Adipose tissue (tissue), 3 donors: ENCODE data around the gene DUSP7. TPM values are rescaled to one million over a fixed set of nuclear protein-coding genes. Genes with fewer than 3 reads are reported as not detected.
"Not testable (repeated sequence)": the region's sequence is repeated elsewhere in the genome, so short reads cannot be mapped to it uniquely, and the experiment has no call there.

ENCODE experiments used
- H3K27ac ChIP-seq: one replicate; pipeline ENCODE4 v1.5.1; 2013; ENCODE audit warnings: low read depth, low read length
- WGBS, 3 donors: extraction: QIAGEN DNeasy Blood & Tissue Kit; methylation state at CpG; one replicate each; pipeline ENCODE4 v1.1.7; 2013; 5-methylcytosine and 5-hydroxymethylcytosine counted together
- polyA plus RNA-seq, 3 donors: library from polyadenylated mRNA; stranded (reverse); fragments of 200-250 nt; gene quantifications; one replicate each; pipeline ENCODE4 v1.2.3, GENCODE V29; 2013
- donor health status: healthy with polysubstance abuse.
- donor health status: Bipolar disorder and iron deficiency.
- donor health status: healthy.

The DUSP7 gene
- polyA plus RNA-seq, 3 donors, result 3.2 to 10.0 (median 9.4) TPM

DNA sequence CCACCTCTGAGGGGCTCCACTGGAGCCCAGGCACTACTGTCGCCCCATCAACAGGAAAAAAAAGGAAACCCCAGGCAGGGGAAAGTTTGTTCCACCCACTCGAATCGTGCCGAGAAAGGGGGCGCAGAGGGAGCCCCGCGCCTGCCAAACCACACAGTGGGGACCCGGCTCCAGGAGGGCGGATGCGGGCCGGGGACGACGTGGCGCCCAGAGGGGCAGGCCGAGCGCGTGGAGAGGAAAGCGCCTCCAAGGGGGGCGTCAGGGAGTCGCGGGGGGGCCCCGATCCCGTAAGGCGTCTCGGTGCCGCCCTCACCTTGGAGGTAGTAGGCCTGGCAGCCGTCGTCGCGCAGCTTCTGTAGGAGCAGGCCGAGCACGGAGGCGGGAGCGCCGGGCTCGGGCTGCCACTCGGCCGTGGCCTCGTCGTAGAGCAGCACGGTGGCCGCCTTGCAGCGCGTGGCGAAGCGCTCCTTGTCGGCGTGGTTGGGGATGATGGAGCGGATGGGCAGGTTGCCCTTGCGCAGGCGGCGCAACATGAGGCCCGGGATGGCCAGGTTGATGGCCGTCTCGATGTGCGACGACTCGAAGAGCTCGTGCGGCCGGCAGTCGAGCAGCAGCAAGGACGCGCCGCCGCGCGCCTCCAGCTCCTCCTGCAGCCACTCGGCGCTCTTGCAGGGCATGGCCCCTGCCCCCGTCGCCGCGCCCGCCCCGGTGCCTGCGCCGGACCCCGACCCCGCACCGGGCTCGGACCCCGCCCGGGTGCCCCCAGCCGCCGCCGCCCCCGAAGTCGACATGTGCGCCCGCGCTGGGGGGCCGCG, 627 bp downstream of the DUSP7 start:
- 1% methylated on average over 78 to 94 of the region's 94 CpGs for WGBS, 3 donors
- no peak overlapping the region for H3K27ac ChIP-seq

DNA sequence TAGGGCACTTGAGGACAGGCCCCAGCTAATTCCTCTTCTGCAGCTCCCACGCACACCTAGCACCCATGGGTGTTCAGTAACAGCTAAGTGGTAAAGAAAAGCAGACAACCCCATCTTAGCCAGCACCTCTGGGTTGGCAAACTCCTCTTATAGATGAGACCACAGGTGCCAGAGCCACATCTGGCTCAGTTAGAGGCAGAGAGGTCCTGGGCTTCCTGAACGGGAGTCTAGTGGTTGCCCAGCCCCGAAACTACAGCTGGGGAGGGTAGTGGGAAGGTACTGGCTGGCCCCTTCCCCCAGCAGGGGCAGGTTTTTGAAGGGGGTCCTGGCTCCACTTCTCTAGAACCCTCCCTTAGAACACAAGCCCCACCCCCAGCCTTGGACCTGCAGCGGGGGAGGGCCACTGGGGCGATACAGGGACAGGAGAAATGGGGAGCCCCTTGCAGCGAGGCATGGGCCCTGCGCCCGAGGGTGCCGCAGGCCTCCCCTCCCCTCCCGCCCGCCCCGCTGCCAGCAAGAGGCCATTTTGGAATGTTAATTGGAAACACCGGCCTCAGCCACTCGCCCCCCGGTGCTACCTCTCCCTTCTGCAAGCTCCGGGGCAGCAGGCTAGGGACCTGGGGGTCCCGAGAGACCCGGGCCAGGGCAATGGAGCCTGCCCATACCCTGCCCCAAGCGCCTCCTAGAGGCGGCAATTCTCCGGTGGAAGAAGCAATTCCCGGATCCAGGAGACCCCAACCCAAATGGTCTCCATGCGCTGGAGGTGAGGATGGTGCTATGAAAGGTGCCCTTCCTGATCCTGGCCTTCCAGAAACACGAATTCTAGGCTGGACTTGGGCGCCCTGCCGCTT, 1.5 kb downstream of the DUSP7 start:
- H3K27ac ChIP-seq, result no peak overlapping the region
- WGBS, 3 donors, result 5 to 19% (median 7%) methylated on average over 21 to 26 of the region's 26 CpGs

DNA sequence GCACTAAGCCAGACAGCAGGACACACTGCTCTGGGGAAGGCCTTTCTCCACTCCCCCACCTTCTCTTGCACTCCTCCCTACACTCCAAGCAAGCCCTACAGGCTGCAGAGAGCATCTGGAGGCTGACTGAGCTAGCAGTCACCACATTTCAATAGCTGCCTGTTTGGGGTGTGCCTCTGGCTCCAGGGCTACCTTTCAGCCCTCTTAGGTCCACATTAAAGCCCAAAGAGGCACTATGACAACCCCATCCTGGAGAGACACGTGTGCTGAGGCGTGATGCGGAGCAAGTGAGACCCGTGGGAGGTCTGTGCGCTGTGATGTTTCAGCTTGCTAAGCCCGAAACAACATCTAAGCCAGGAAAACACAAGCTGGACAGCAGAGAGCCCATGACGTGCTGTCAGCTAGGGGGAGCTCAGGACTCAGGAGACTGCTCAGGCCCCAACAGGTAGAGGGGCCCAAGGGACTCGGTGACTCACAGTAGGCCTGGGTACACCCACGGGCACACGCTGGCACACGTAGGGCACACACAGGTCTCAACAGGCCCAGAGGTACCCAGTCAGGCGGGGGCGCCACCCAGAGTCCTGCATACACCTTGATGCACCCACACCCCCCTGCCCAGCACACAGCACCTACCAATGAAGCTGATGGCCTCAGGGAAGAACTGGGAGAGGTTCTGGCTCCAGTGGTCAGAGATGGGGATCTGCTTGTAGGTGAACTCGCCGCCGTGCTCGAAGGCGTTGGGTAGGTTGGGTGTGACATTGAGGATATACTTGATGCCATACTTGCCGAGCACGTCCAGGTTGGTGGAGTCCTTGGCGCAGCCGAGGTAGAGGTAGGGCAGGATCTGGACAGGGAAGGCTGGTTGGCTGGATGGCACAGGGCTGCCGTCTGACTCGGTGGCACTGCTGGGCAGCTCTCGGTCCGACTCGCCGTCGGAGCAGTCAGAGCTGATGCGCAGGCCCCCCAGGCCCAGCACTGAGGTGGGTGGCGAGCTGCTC, 2.8 kb downstream of the DUSP7 start:
- WGBS, 3 donors, result 65 to 88% (median 70%) methylated on average over 31 of the region's 31 CpGs
- H3K27ac ChIP-seq, result no peak overlapping the region

DNA sequence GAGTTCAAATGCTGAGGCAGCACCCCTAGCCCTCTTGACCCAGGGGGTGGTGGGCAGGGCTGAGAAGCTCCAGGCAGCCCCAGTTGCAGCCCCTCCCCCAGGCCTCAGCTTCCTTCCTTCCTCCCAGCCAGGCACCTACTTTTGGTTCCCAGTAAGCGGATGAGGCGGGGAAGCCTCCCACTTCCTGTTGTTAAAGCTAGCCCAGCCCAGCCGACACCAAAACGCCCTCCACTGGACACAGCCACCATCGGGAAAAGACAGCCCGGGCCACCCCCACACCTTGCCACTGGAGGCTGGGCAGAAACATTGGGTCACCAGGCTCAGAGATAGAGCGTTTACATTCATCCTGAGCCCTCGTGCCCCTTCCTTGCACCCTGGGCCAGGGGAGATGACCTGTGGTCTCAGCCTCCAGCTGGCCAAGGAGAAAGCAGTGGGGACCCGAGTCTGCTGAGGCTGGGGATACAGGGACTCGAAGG, 3.5 kb downstream of the DUSP7 start:
- WGBS, 3 donors, result 3 to 45% (median 7%) methylated on average over 10 of the region's 10 CpGs
- H3K27ac ChIP-seq, result no peak overlapping the region

DNA sequence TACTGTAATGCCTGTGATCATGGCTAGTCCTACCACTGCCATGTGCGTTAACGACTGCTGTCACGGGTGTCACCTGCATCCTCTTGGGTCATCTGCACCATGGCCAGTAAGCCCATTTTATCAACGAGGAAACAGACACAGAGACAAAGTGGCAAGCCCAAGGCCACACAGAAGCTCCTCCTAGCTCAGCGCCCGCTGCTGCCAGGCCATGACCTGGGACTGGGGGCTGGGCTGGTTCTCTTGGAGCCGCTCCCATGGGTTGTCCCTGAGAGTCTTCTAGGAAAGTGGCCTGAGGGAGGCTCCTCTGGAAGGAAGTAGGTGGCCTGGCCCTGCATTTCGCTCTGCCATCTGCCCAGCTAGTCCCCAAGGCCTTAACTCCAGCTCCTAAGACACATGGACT, 4.9 kb downstream of the DUSP7 start:
- H3K27ac ChIP-seq, result no peak overlapping the region
- WGBS, 3 donors, result 66 to 67% (median 66%) methylated on average over 8 of the region's 8 CpGs

DNA sequence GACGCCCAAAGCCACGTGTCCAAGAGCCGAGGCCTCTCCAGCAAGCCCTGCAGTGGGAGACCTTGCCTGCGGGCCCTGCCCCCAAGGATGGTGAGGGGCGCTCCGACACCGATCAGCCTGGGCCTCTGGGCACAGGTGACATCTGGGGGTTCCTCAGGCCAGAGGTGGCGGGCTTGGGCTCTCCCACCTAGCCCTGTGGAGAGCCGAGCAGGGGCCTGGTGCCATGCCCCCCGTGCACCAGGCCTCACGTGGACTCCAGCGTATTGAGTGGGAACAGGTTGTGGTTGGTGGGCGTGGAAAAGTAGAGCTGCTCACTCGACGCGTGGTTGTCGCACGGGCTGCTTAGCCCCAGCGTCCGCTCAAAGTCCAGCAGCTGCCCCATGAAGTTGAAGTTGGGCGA, 5.8 kb downstream of the DUSP7 start:
- 85 to 92% (median 89%) methylated on average over 21 of the region's 21 CpGs for WGBS, 3 donors
- no peak overlapping the region for H3K27ac ChIP-seq

DNA sequence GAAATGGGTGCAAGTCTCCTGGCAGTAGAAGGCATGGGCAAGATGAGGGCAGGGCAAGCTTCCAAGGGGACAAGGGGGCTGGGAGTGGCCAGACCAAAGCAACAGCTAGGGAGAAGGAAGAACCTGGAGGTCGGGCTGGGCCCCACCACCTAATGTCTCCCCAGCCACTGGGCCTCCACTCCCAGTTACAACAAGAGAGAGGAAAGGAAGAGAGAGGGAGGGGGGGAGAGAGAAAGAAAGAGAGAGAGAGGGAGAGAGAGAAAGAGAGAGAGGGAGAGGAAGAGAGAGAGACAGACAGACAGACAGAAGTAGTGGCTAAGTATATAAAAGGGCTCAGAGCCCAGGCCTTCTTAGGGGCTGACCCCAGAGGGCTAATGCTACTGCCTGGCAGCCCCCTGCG, 6.9 kb downstream of the DUSP7 start:
- no peak overlapping the region for H3K27ac ChIP-seq
- WGBS, 3 donors, result 76 to 91% (median 90%) methylated on average over 2 of the region's 2 CpGs

DNA sequence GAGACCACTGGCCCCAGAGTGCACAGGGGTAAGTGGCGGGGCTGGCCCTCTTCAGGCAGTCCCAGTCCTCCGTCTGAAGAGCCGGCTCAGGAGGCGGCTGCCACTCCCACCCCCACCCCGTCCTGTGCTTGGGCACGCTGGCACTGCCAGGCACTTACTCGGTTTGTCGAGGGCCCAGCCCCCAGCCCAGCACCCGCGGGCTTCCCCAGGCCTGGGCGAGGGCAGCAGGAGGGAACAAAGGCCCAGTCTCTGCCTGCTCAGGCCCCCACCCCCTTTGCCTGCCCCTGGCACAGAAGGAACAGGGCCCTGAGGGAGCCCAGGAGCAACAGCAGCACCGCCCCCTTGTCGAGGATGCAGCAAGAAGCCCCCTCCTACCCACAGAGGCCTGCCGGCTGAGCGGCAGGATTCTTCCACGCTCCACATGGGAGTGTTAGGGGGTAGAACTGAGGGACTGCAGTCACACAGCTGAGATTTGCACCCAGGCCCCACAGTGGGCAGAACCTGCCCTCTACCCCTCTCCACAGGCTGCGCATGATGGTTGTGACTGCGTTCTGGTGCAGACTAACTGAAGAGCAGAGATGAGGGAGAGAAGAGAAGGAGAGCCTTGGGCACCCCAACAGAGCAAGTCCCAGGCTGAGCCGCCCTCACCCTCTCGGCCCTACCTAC, 8.9 kb downstream of the DUSP7 start:
- WGBS, 3 donors, result 70 to 80% (median 79%) methylated on average over 20 of the region's 20 CpGs

DNA sequence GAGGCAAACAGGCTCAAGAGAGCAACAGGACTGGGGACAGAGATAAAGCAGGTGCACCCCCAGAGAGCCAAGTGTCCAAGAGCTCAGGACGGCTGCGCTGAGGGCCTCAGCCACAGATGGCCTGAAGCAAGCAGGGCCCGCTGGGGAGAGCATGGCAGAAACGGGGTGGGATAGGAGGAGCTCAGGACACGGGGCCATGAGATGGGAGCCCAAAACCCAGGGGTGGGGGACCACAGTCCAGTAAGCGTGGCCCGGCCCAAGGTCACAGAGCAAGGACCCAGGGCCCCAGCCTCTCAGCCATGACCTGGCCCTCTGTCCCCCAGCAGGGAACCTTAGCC, 9.5 kb downstream of the DUSP7 start:
- no peak overlapping the region for H3K27ac ChIP-seq
- 84 to 86% (median 86%) methylated on average over 7 of the region's 7 CpGs for WGBS, 3 donors

More for the DNA sequence above, 8.9 kb downstream of the DUSP7 start:
- no peak overlapping the region for H3K27ac ChIP-seq

DNA sequence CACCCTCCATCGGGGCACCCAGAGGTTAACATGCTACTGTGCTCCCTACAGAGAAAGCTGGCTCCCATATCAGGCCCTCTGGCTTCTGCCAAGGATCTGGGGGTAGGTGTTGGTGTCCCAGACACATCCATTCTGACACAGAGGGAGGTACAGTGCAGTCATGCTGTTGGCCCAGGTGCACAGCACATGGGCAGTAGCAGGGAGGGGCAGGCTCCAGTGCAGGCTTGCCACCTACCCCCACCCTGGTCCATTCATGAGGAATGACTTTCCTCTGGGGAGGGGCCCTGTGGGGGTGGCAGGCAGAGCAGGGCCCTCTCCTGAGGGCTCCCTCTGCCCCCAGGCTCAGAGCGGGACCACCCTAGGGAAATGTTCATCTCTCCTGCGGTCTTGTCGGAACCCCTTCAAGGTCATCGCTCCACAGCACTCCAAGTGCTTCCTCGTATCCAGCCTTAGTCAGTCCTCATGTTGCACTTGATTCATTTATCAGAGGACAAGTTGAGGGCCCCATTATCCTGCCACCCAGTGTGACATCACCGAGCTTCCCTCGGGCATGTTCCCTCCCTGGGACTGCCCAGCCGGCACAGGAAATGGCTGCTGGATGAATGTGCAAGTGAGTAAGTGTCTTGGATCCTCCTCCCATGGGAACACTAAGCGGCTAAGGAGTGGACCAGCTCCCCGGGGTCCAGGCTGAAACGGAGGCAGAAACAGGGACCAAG, 10.0 kb downstream of the DUSP7 start:
- 73 to 84% (median 80%) methylated on average over 12 of the region's 12 CpGs for WGBS, 3 donors
- no peak overlapping the region for H3K27ac ChIP-seq

DNA sequence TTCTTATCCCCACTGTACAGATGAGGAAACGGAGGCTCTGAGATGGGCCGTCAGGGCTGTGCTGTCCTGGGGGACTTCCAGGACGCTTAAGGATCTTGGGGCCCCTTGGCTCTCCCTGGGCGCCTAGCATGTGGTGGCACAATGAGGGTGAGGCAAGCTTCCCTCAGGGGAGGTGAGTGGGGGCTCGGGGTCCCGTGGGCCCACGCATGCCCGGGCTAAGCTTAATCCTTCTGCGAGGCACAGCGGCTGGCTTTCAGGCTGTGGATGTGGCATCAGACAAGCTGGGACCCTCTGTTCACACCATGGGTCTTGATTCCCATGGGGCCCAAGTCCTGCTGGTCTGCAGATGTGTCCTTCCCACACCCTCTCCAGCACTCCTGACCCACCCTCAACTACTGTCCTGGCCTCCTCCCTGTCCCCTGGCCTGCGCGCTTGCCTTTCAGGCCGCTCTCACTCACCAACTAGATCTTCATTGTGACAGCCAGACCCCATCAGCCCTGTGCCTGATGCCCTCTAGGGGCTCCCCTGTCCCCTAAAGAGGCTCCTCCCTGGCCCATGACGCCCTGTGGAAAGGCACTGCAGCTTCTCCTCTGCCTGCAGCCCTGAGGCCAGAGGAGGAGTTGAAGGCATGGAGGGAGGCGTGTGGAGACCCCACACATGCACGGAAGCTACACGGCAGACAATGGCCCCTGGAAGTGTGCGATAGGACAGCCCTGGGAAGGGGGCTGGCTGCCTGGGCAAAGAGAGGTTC, 11.3 kb downstream of the DUSP7 start:
- WGBS, 3 donors, result 90 to 95% (median 93%) methylated on average over 18 of the region's 18 CpGs
- H3K27ac ChIP-seq, result no peak overlapping the region

DNA sequence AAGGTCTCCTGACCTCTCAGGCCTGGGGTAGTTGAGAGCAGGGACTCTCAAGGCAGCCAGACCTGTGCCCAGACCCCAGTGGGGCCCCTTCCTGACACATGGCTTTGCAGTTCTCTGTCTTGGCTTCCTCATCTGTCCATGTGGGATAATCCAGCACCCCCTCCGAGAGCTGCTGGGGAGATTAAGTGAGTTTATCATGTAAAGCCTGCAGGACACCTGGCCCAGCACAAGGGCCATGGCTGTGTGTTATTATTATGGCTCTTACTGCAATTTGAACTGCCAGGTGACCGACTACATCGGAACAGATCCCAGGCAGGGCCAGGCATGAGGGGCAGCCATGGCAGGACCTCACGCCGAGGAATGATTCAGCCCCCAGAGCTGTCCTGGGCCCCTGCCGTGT, 12.6 kb downstream of the DUSP7 start:
- 80 to 88% (median 85%) methylated on average over 6 of the region's 6 CpGs for WGBS, 3 donors

DNA sequence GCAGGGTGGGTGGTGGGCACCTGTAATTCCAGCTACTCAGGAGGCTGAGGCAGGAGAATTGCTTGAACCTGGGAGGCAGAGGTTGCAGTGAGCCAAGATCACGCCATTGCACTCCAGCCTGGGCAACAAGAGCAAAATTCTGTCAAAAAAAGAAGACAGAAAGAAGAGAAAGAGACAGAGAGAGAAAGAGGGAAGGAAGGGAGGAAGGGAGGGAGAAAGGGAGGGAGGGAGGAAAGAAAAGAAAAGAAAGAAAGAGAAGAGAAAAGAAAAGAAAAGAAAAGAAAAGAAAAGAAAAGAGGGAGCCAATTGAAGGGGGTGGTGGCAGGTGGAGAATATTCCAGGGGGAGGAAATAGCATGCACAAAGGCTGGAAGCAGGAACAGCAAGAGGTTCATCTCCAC, 13.3 kb downstream of the DUSP7 start:
- H3K27ac ChIP-seq, result not testable (repeated sequence)
- WGBS, 3 donors, result 90 to 100% (median 95%) methylated on average over 1 of the region's 1 CpG

More for the DNA sequence above, 12.6 kb downstream of the DUSP7 start:
- no peak overlapping the region for H3K27ac ChIP-seq

DNA sequence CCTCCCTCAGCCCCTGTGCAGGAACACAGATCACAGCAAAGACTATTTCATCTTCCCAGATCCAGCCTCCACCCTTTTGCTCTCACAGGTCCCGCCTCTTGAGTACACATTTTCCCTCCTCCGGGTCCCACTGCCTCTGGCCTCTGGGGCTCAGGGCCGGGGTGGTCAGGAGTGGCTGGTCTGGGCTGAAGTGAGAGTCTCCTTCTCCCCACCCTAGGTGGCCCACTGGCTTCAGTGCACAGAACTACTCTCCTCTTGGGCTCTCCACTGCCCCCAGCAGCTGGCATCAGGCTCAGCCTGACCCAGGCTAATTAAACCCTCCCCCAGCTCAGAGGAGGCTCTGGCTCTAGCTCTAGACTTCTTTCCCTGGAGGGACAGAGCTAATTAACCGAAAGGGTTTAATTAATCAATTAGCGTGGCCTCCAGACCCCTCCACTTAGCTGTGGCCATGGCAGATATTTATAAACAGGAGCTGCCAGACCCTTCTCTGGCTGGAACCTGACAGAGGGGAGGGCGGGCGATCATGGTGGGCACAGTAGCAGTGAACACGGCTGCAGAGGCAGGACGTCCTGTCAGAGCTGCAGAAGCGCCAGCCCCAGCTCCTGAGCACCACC, 15.1 kb downstream of the DUSP7 start:
- H3K27ac ChIP-seq, result no peak overlapping the region
- WGBS, 3 donors, result 70 to 77% (median 73%) methylated on average over 10 of the region's 10 CpGs

DNA sequence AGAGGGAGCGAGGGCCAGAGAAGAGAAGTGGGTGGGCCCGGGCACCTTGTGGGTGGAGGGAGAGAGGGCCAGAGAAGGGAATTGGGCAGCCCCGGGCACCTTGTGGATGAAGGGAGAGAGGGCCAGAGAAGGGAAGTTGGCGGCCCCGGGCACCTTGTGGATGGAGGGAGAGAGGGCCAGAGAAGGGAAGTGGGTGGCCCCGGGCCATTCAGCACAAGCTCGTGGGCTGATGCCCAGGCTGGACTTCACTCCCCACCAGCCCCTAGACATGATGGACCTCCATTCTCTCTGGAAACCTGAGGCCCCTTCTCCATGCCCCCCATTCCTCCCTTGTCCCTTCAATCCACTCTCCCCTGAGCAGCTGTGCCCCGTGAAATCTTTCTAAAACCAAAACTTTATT, 15.8 kb downstream of the DUSP7 start:
- WGBS, 3 donors, result 64 to 79% (median 65%) methylated on average over 5 to 8 of the region's 8 CpGs
- no peak overlapping the region for H3K27ac ChIP-seq

DNA sequence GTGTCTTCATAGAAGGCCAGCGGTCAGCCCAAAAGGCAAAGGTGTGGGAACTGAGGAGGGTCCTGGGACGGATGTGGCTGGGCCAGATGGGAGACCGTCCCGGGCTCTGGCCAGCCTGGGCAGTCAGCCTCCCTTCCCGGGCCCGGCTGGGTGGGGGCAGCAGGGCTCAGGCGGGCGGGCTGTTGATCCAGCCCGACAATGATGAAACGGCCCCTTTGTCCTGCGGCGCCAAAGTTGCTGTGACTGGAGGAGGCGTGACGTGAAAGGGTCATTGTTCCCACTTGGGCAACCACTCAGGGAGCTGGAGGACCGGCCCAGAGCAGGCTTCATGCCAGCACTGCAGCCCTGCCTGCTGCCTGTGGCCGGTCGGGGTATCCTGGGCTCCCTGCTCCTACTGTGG, 16.5 kb downstream of the DUSP7 start:
- no peak overlapping the region for H3K27ac ChIP-seq
- 25 to 75% (median 57%) methylated on average over 15 to 17 of the region's 17 CpGs for WGBS, 3 donors
